CD8-positive, alpha-beta memory T cell (primary cell): ENCODE data around the gene TAL1. TPM values are rescaled to one million over a fixed set of nuclear protein-coding genes. Genes with fewer than 3 reads are reported as not detected.

Experiments used
- CTCF ChIA-PET: fragments of 350-600 bp; sonication (Branson Sonifier 250); formaldehyde crosslinking; loops from one replicate; lab custom pipeline; 2021; ENCODE audit warnings: antibody characterized with exemption; lab: Charles Lee
- POLR2A ChIA-PET: fragments of 350-600 bp; sonication (Branson Sonifier 250); formaldehyde crosslinking; loops from one replicate; lab custom pipeline; 2021; ENCODE audit warnings: antibody characterized with exemption; lab: Charles Lee
- DNase-seq, 5 donors: peaks; one replicate each; pipeline versions ENCODE4 v3.0.0 to v3.0.0-alpha.2; 2020 to 2022; ENCODE audit warnings: mixed read lengths in 1 of 5
- H3K27ac ChIP-seq: one replicate; pipeline ENCODE4 v1.7.0; 2013; ENCODE audit warnings: low read depth, mild to moderate bottlenecking, low read length, moderate library complexity
- H3K27me3 ChIP-seq: 2 replicates; pipeline ENCODE4 v1.7.0; 2013; ENCODE audit warnings: low read length, mild to moderate bottlenecking; ENCODE audit not compliant: insufficient read depth, poor library complexity, severe bottlenecking
- H3K36me3 ChIP-seq: 2 replicates; pipeline ENCODE4 v1.7.0; 2013; ENCODE audit warnings: mild to moderate bottlenecking, low read length, moderate library complexity; ENCODE audit not compliant: insufficient read depth
- H3K4me1 ChIP-seq: 2 replicates; pipeline ENCODE4 v1.7.0; 2013; ENCODE audit warnings: mild to moderate bottlenecking, low read length, moderate library complexity; ENCODE audit not compliant: insufficient read depth
- H3K4me3 ChIP-seq: 2 replicates; pipeline ENCODE4 v1.7.0; 2013; ENCODE audit warnings: mild to moderate bottlenecking, low read length
- H3K9me3 ChIP-seq: 2 replicates; pipeline ENCODE4 v1.7.0; 2013; ENCODE audit warnings: mild to moderate bottlenecking, low read length
- H3K27ac Mint-ChIP-seq, 8 donors: one replicate each; pipeline ENCODE4 v1.8.0; 2020 to 2021; ENCODE audit warnings: mixed read lengths in 8 of 8, mild to moderate bottlenecking in 6 of 8, inconsistent platforms in 3 of 8, moderate library complexity in 3 of 8
- H3K27me3 Mint-ChIP-seq, 2 donors: one replicate each; pipeline ENCODE4 v1.8.0; 2020 to 2021; ENCODE audit warnings: mixed read lengths in 2 of 2, mild to moderate bottlenecking in 1 of 2, moderate library complexity in 1 of 2
- H3K36me3 Mint-ChIP-seq, 3 donors: one replicate each; pipeline ENCODE4 v1.8.0; 2020 to 2021; ENCODE audit warnings: mixed read lengths in 3 of 3, inconsistent platforms in 1 of 3, mild to moderate bottlenecking in 1 of 3
- H3K4me1 Mint-ChIP-seq, 3 donors: one replicate each; pipeline ENCODE4 v1.8.0; 2020 to 2021; ENCODE audit warnings: mixed read lengths in 3 of 3, inconsistent platforms in 1 of 3, mild to moderate bottlenecking in 1 of 3
- H3K4me3 Mint-ChIP-seq, 7 donors: one replicate each; pipeline ENCODE4 v1.8.0; 2020 to 2021; ENCODE audit warnings: mixed read lengths in 7 of 7, mild to moderate bottlenecking in 6 of 7, moderate library complexity in 4 of 7, inconsistent platforms in 2 of 7
- H3K9me3 Mint-ChIP-seq, 5 donors: one replicate each; pipeline ENCODE4 v1.8.0; 2020 to 2022; ENCODE audit warnings: mixed read lengths in 5 of 5, mild to moderate bottlenecking in 3 of 5, moderate library complexity in 2 of 5, inconsistent platforms in 1 of 5
- polyA plus RNA-seq: library from polyadenylated mRNA; unstranded; fragments of 300-500 nt; fragmentation: Illumina TruSeq; gene quantifications from one replicate; pipeline ENCODE4 v1.2.3, GENCODE V29; 2021
- total RNA-seq, 2 experiments: library from RNA; stranded (reverse); gene quantifications; one replicate each; pipeline ENCODE4 v1.2.3, GENCODE V29; 2021

Gene TAL1
- total and polyA plus RNA-seq, 3 experiments from 2014 or later: not detected

- Histone ChIP-seq H3K36me3 (no peaks in the 10 kb centered on the region), H3K27ac (no peak overlapping the region), H3K4me1 (peaks cover 15% of the 10 kb centered on the region), H3K9me3 (no peaks in the 10 kb centered on the region), H3K27me3 (peaks cover 27% of the 10 kb centered on the region), H3K4me3 (no peak overlapping the region)
- no peak for DNase-seq
- Mint-ChIP-seq H3K4me3 (no peak overlapping the region), H3K36me3 (peaks cover 0 to 3% (median 0%) of the 10 kb centered on the region in 3 donors), H3K9me3 (peaks cover 0 to 3% (median 0%) of the 10 kb centered on the region in 5 donors), H3K27ac (no peak overlapping the region), H3K4me1 (peaks cover 20 to 34% (median 32%) of the 10 kb centered on the region in 3 donors), H3K27me3 (peaks cover 33 to 70% of the 10 kb centered on the region in 2 donors)
- ChIA-PET CTCF (no interaction called here), POLR2A (no interaction called here)
Observed at GRCh38 chr1:47235241-47235681, 3.2 kb upstream of the TAL1 start.

DNA sequence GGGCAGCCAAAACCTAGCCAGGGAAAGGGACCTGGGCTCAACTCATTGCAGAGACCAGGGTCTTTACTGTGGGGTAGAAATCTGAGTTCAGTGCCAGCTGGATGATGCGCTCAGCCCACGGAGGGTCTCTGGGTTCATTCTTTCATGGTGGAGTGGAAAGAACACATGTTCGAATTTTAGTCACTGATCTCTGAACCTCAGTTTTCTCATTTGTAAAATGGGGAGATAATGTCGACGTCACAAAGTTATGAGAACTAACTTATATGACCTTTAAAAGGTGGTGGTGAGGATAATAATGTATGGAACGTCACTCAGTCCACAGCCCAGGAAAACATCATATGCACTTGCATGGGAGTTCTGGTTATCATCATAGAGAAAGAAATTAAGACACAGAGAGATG is 1.2 kb upstream of the TAL1 start:
- peaks cover 0 to 3% (median 0%) of the 10 kb centered on the region in 5 donors for H3K9me3 Mint-ChIP-seq
- H3K4me3 Mint-ChIP-seq: peak overlapping the region in 4 of 7 donors; percentile 28 to 72 (median 58)
- no peak overlapping the region for H3K27ac Mint-ChIP-seq
- Histone ChIP-seq H3K36me3 (no peaks in the 10 kb centered on the region), H3K9me3 (no peaks in the 10 kb centered on the region), H3K4me1 (peaks cover 24% of the 10 kb centered on the region), H3K4me3 (no peak overlapping the region), H3K27ac (no peak overlapping the region), H3K27me3 (peaks cover 46% of the 10 kb centered on the region)
- H3K36me3 Mint-ChIP-seq: peaks cover 0 to 3% (median 0%) of the 10 kb centered on the region in 3 donors
- no peak for DNase-seq
- POLR2A ChIA-PET: no interaction called here
- CTCF ChIA-PET: no interaction called here
- peaks cover 24 to 35% (median 34%) of the 10 kb centered on the region in 3 donors for H3K4me1 Mint-ChIP-seq
- peaks cover 46 to 77% of the 10 kb centered on the region in 2 donors for H3K27me3 Mint-ChIP-seq

DNA sequence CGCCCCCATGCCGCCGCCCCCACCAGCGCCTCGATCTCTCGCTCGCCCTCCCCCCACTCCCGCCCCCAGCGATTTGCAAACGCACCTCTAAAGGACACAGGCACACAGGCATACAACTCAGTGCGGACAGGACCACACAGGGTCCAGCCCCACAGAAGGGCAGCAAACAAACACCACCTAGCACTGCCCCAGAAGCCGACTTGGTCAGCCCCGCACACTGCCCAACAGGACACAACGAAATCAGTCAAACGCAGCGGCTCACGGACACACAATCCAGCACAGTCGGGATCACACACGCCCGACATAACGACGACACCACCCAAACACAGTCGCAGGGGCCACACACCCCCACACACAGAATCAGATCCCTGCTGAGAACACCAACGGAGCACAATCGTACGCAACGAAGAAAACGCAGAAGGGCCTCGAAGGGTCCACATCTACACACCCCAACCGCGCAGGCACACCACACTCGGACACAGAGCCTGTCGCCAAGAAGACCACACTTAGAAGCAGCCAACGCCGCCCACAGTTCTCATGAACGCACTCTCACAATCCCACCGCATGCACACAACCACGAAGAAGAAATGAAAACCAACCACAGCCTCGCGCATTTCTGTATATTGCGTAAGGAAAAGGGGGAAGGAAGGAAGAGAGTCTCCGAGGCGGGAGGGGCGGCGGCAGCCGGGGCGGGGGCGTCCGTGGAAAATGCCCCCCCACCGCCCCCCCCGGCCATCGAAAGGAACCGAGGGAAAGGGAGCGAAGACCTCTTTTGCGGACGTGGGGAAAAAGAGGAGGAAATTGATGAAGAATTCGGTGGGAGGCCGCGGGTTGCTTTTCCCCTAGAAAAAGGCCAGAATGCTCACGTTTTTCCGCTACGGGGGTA is 481 bp downstream of the TAL1 start:
- peak overlapping the region in 3 of 8 donors; percentile 23 to 65 (median 52) for H3K27ac Mint-ChIP-seq

GRCh38 chr1:47230692-47231300 is 1.2 kb downstream of the TAL1 start:
- no peak for DNase-seq
- peaks cover 63 to 85% of the 10 kb centered on the region in 2 donors for H3K27me3 Mint-ChIP-seq
- peaks cover 0 to 3% (median 0%) of the 10 kb centered on the region in 5 donors for H3K9me3 Mint-ChIP-seq
- peak overlapping the region in 1 of 8 donors; percentile 52 for H3K27ac Mint-ChIP-seq
- H3K36me3 ChIP-seq: no peaks in the 10 kb centered on the region
- peak overlapping the region; percentile 85 for H3K27ac ChIP-seq
- peaks cover 0 to 3% (median 0%) of the 10 kb centered on the region in 3 donors for H3K36me3 Mint-ChIP-seq
- peak overlapping the region; percentile 45 for H3K4me3 ChIP-seq
- ChIA-PET CTCF (no interaction called here), POLR2A (no interaction called here)
- peaks cover 27 to 40% (median 39%) of the 10 kb centered on the region in 3 donors for H3K4me1 Mint-ChIP-seq
- H3K9me3 ChIP-seq: no peaks in the 10 kb centered on the region
- peak overlapping the region in 5 of 7 donors; percentile 56 to 87 (median 83) for H3K4me3 Mint-ChIP-seq
- peaks cover 57% of the 10 kb centered on the region for H3K27me3 ChIP-seq
- H3K4me1 ChIP-seq: peaks cover 24% of the 10 kb centered on the region

More for the DNA sequence above, 481 bp downstream of the TAL1 start:
- ChIA-PET CTCF (no interaction called here), POLR2A (no interaction called here)
- Histone ChIP-seq H3K9me3 (no peaks in the 10 kb centered on the region), H3K36me3 (no peaks in the 10 kb centered on the region), H3K4me1 (peaks cover 24% of the 10 kb centered on the region), H3K27me3 (peaks cover 52% of the 10 kb centered on the region), H3K27ac (peak overlapping the region; percentile 85), H3K4me3 (peak overlapping the region; percentile 67)
- H3K36me3 Mint-ChIP-seq: peaks cover 0 to 3% (median 0%) of the 10 kb centered on the region in 3 donors
- peak overlapping the region; percentile 16 to 87 (median 83) for H3K4me3 Mint-ChIP-seq
- H3K27me3 Mint-ChIP-seq: peaks cover 59 to 86% of the 10 kb centered on the region in 2 donors
- peaks cover 0 to 3% (median 0%) of the 10 kb centered on the region in 5 donors for H3K9me3 Mint-ChIP-seq
- peak in 1 of 5 donors; percentile 18 for DNase-seq
- H3K4me1 Mint-ChIP-seq: peaks cover 24 to 35% (median 34%) of the 10 kb centered on the region in 3 donors

DNA sequence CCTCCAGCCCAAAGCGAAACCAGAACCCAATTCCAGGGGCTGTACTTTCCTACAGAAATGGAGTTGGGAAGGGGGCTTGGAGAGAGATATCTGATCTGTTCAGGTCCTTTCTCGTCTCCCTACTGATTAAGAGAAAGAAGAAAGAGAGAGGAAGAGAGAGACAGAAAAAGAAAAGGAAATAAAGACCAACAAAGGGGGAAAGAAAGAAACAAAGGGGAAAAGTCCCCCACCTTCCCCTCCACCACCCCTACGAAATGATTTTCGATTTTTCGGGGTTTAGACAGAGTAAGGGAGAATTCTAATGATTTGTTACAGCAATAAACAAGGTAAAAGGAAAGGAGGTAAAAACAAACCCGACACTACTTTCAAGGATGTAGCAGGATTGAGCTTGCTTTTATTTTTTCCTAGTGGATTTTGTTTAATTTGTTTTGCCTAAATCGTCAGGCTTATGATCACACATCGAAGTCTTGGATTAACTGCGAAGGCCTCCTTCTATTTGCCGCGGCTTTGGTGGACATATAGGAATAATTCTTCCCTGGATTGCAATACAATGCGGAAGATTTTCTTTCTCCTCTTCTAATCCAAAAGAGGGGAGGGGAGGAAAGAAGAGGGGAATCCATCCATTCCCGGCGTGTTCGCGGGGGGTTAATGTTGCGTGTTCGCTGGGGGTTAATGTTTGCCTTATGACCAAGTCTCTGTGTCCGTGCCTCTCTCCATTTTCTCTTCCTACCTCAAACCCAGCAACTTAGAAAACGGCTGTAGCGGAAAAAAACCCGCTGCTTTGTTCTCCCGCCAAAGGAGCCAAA is 1.9 kb downstream of the TAL1 start:
- no peak for DNase-seq
- Mint-ChIP-seq H3K27me3 (peaks cover 63 to 84% of the 10 kb centered on the region in 2 donors), H3K4me3 (peak overlapping the region; percentile 3 to 83 (median 48)), H3K36me3 (peaks cover 0 to 3% (median 0%) of the 10 kb centered on the region in 3 donors), H3K27ac (peak overlapping the region in 2 of 8 donors; percentile 52 to 82), H3K9me3 (peaks cover 0 to 3% (median 0%) of the 10 kb centered on the region in 5 donors), H3K4me1 (peaks cover 27 to 42% (median 40%) of the 10 kb centered on the region in 3 donors)
- Histone ChIP-seq H3K4me3 (peak overlapping the region; percentile 45), H3K27me3 (peaks cover 57% of the 10 kb centered on the region), H3K27ac (peak overlapping the region; percentile 85), H3K36me3 (no peaks in the 10 kb centered on the region), H3K9me3 (no peaks in the 10 kb centered on the region), H3K4me1 (peaks cover 24% of the 10 kb centered on the region)
- CTCF ChIA-PET: no interaction called here
- POLR2A ChIA-PET: no interaction called here

- CTCF ChIA-PET: interaction anchor here (1.5 kb wide), 1 partner anchor 9 kb away, joined by 4 read pairs; no protein-coding TSS in a partner anchor
- Mint-ChIP-seq H3K36me3 (peaks cover 0 to 3% (median 0%) of the 10 kb centered on the region in 3 donors), H3K27ac (no peak overlapping the region), H3K27me3 (peaks cover 56 to 78% of the 10 kb centered on the region in 2 donors), H3K4me1 (peaks cover 27 to 42% (median 40%) of the 10 kb centered on the region in 3 donors), H3K9me3 (peaks cover 0 to 3% (median 0%) of the 10 kb centered on the region in 5 donors), H3K4me3 (peak overlapping the region in 4 of 7 donors; percentile 20 to 48 (median 36))
- peak overlapping the region; percentile 85 for H3K27ac ChIP-seq
- POLR2A ChIA-PET: no interaction called here
- H3K9me3 ChIP-seq: no peaks in the 10 kb centered on the region
- H3K36me3 ChIP-seq: no peaks in the 10 kb centered on the region
- peaks cover 24% of the 10 kb centered on the region for H3K4me1 ChIP-seq
- peaks cover 65% of the 10 kb centered on the region for H3K27me3 ChIP-seq
- H3K4me3 ChIP-seq: no peak overlapping the region
- no peak for DNase-seq
Observed at GRCh38 chr1:47229031-47229885, 2.8 kb downstream of the TAL1 start.
